Measurements from ENCODE around the gene HOXA1. TPM values are rescaled to one million over a fixed set of nuclear protein-coding genes. Genes with fewer than 3 reads are reported as not detected.
A peak's percentile ranks its signal among the peaks of the same experiment; 100 is the strongest.

The HOXA1 gene
- polyA plus RNA-seq, 10 donors: 0.71 to 1.3 (median 0.98) TPM

DNA sequence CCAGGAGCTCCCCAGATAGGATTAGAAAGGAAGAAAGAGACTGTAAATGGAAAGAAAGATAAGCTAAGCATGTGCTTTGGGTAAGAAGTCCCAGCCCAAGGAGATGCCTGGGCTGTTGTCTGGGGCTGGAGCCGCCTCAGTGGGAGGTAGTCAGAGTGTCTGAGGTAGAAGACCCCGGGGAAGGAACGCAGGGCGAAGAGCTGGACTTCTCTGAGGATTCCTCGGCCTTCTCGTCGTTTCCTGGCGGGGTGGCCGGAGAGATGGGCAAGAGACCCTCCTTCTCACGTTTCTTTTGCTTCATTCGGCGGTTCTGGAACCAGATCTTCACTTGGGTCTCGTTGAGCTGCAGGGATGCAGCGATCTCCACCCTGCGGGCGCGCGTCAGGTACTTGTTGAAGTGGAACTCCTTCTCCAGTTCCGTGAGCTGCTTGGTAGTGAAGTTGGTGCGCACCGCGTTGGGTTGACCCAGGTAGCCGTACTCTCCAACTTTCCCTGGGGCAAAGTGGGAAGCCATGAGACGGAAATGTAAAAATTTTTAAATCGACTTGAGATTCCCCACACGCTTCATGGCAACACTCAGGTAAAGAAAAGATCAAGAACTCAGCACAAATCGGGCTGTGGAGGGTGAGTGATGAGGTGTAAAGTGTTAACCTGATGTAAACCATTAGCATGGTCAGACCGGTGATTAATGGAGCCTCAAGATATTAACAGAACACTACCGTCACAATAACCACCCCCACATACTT is 1.3 kb downstream of the HOXA1 start:
- peak in 1 of 3 donors; percentile 3 for DNase-seq

DNA sequence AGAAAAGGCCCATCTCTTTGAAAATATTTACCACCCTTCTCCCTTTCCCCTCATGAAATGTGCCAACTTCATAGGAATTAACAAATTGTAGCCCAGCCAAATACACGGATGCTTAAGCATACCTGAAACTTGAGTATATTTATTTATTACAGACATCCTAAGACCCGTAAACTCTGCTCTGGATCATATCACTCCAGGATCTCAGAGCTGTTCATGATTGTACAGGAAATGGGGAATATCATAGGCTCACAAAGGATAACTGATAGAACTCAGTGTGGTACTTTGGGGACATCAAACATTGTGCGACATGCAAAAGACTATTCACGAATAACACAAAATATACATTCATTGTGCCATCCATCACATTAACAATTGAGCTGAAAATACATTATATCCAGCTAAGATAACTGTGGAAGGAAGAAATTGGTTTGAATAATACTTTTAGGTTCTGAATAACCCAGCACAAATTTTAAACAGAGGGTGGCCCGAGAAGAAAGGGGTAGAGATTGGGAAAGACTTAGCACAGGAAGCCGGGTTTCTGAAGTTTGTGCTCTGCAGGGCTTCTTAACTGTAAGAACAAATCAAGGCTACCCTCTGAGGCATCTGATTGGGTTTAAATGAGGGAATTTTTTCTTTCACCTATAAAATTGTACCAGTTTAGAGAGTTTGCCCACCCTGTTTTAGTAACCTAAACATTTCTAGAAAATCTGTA is 2.5 kb downstream of the HOXA1 start:
- DNase-seq: no peak

DNA sequence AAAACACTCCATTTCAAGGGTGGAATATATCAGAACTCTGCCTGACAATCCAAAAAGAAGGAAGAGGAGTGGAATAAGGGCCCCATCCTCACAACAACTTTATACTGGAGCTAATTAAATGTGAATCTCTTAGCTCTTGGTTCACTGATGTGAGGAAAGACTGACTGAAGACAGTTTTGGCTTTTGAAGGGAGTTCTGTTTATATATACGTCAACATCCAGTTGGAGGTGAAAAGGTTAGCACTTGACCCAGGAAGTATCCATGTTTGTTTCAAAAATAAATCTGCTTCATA is 3.0 kb downstream of the HOXA1 start:
- no peak for DNase-seq

DNA sequence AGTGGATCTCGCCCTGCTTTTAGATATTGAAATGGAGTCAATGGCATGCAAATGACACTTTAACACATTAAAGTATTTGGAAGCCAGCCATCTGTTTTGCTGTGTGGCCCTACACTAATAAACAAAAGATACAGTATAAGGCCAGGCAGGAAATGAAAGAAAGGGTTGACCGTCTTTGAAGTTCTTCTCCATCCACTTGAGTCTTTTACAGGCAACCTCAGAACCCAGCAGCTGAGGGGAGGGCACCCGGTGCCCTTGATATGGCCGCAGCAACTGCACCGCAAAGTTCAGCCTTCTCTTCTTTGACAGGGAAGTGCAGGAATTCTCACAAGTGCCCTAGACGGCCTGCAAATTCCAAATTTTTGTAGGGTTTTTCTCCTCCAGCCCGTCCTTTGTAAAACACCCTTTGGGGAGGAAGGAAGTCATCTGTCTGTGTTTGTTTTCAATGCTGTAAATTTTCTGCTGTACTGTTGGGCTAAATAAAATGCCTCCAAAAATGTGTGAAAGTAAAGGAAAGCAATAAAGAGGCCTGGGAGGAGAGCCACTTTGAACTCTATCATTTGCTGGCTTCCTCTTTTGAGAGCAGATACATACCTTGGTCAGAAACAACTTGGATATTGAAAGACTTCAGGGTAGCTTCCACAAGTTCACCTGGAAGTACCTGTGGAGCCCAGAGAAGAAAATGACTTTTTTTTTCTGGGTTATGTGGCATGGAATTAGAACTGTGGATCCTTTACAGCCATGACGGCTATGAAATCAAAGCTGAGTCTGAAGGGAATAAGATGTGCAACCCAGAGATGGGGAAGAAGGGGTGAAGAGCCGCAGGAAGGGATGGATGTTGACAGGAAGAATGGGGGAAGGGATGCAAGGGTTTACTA is 3.6 kb downstream of the HOXA1 start:
- DNase-seq: no peak

DNA sequence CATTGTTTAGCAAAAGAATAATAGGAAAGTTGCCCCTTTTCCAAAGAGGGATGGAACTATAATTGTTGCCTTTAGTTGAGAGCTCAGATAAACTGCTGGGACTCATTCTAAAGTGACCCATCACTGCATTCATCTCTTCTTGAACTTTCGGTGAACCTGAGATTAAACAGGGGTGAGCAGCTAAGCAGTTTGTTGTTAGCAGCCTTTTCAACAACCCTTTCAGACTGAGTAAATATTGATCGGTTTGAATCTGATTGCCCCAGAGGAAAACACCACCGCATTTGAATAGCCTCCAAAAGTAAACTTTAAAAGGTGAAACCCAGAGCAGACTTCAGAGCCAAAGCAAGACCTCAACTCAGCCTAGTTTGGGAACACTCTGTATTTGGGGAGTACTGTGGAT is 4.7 kb downstream of the HOXA1 start:
- DNase-seq: peak in 1 of 3 donors; percentile 7

DNA sequence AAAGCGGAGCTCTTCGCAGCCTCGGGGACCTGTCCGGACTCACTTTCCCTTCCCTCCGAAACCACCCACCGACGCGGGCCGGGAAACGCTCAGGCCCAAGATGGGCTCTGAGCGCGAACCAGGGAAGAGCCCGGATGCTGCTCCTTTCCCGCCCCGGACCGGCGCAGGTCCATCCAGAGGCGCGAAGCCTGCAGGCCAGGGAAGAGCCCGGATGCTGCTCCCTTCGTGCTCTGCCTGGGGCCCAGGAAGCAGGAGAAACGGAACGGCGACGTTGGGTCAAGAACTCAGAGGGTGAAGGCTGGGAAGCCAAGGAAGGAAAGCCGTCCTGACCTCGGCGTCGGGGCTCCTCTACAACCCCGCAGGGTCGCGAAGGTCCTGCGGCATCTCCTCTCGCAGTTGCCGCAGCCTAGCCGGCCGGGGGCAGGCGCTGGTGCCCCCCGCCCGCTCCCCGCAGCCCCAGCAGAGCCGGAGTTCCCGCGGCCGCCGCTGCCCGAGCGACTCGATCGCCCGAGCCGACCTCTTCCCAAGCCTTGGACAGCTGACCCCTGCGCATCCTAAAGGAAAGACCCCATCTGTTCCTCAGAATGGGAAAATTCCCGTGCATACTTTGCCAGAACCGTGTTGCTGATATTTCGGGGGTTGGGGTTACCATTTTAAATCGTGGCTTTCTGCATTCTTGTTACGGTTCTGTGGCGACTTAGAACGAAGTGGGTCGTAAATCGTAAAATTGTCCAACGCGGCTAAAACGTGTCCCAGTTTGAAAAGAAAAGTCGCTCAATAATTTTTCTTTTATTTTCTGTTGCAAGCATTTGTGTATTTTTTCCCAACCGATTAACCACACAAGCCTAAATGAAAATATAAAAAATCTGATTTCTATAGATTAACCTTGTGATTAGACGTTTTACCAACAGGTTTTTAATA is 7.5 kb downstream of the HOXA1 start:
- peak in 1 of 3 donors; percentile 64 for DNase-seq

DNA sequence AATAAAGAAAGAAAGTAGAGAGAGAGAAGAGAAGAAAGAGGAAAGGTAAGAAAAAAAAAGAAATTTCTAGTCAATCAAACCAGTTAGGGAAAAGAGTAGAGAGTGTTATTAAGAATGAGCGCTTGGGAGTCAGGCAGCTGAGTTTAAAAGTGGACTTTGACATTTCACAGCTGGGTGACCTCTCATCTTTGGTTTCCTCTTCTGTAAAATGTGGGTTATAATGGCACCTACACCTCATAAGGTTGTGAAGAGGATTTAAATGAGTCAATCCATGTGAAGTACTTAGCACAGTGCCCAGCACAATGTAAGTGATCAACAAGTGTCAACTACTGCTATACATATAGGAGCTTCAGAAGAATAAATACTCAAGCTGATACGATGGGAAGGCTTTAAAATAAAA is 12.2 kb downstream of the HOXA1 start:
- DNase-seq: no peak

DNA sequence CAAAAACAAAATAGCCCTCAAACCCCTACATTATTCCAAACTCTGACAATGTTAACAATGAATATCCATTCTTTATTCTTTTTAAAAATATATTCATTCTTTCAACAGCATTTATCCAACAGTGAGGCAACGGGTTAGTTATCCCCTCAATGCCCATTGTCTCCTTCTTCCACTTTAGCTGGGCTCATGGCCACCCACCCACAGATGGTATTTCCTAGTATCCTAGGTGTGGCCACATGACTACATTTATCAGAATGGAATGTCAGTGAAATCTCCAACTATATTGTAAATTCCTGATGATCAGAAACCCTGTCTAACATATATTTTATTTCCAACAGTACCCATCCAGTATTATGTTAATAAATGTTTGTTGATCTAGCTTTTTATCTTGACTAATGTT is 13.6 kb downstream of the HOXA1 start:
- no peak for DNase-seq

DNA sequence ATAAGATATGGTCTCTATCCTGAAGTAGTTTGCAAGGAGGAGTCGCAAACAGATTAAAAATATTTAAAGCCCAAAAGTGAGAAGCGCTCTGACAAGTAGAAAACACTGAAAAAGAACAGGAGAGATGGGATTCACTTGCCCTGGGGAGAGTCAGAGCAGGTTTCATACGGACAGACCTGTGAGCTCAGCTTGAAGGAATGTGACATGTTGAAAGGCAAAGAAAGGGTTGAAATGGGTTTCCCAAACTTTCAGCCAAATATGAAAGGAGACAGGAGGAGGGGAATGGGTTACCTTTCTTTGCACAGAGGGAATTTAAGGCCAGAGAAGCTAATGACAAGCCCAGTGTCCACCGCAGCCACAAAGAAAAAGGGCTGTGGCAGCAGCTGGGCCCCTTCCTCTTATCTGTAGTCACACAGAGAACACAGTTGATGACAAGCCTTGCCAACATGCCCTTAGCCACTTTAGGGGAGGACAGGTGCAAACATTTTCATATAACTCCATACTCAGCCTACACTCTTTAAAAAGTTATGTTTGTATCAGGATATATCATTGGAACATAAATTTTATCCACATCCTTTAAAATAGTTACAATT is 14.9 kb downstream of the HOXA1 start:
- no peak for DNase-seq

DNA sequence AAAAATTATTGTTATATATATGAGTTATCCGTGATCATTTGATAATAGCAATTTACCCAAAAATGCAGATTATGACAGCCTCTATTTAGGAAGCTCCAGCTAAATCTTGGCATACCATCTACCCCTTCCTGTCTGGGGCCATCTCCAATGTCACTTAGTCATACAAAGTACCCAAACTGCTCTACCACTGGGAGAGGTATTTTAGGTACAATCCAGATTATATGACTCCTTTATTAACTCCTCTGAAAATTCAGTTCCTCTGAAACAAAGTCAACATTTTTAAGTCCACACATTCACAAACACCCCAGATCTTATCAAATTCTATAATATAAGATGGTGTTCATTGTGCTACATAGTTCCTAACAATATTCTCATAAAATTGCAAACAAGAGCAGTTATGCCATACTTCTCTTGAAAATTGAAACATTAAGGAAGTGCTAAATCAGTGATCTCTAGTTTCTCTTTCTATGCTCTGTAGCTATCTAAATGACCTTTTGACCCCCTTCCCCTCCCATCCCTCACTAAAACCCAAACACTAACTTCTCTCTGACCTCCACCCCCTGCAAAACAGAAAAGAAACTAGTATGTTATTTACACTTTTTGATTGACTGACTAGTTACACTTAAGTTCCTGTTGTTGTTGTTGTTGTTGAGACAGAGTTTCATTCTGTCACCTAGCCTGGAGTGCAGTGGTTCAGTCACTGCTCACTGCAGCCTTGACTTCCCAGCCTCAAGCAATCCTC is 16.4 kb downstream of the HOXA1 start:
- no peak for DNase-seq

DNA sequence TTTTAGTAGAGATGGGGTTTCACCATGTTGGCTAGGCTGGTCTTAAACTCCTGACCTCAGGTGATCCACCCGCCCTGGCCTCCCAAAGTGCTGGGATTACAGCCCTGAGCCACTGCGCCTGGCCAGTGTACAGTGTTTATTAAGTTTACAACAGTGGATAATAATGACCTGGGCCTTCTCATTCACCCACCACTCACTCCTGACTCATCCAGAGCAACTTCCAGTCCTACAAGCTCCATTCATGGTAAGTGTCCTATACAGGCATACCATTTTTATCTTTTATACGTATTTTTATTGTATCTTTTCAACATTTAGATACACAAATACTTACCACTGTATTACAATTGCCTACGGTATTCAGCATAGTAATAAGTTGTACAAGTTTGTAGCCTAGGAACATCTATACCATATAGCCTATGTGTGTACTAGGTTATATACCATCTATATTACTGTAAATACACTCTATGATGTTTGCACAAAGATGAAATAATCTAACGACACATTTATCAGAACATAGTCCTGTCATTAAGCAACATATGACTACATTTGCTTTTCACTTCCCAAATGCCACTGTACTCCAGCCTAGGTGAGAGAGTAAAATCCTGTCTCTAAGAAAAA is 17.1 kb downstream of the HOXA1 start:
- DNase-seq: no peak

DNA sequence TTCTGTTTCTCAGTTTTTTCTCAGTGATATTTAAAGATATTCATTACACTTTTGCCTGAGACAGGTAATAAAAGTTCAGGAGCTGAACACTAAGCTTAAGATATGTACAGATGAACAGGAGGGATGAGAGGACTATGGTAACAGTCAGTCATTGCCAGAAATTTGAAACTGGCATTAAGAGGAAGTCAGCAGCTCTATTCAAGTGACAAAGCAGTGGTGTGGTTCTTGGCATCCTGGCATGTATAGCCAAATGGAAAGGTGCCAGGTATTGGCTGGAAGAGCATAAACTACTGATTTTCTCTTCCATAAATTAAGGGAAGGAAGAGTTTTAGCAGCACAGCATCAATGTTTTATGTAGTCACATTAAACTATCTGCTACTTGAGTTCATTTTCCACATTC is 22.7 kb downstream of the HOXA1 start:
- no peak for DNase-seq

DNA sequence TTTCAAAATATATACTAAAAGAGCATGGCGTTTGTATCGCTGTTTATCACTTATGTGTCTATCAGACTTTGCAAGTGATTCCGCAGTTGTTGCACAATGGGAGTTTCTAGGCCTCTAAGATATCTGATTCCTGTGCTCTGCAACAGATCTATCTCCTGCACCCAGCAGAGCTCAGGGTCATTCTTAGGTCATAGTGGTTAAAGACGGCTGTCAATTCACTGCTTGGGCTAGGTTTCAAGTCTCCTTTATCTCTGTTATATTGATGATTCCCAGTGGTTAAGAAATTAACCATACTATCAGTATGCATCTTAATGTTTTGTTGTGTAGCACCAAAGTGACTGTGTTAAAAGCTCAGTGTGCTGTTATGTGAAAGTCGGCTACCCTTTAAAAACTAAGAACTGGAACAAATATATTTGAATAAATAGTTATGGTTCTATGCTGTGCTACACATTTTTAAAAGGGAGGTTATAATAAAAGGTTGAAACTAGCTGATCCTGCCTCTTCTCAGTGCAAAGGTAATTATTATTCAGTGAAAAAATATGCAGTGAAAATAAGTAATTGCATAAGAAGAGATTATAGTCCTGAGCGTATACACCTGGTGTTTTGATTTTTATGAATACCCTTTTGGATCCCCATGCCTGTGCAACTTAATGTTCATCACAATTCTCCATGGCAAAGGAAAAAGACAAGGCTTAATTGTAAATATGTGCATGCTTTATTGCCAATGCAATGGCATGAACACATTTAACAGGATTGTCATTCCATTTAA is 24.0 kb downstream of the HOXA1 start:
- no peak for DNase-seq

DNA sequence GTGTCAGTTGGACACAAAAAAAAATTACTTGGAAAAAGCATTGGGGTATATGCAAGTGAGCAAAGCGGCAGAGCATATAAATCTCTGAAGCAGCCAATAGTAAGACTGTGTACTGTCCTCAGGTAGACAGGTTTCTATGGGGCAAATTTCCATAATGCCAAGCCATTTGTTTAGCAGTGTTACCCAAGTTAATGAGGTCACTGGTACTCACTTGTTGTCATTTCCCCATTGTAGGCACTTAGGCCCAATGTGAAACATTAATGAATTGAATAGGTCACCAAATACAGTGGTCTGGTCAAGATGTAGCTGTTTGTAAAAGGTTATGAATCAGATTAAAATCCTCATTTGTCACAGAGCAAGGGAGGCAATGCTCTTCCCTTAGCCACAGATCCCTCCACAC is 27.5 kb downstream of the HOXA1 start:
- no peak for DNase-seq

DNA sequence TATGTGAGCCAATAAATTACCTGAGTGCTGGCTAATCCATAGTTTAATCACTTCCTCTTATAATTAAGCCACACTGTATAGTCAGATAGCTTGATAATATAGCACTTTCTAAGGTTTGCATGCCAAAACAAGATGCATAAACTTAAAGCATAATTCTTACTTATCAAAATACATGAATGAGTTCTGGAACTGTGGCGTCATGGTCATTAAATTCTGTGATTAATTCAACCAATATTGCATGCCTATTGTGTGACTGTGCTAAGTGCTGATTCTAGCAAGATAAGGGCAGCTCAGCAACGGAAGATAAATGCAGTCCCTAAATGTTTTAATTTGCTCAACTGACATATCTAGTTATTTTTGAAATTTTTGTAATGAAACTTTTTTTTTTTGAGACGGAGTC is 29.7 kb downstream of the HOXA1 start:
- no peak for DNase-seq

DNA sequence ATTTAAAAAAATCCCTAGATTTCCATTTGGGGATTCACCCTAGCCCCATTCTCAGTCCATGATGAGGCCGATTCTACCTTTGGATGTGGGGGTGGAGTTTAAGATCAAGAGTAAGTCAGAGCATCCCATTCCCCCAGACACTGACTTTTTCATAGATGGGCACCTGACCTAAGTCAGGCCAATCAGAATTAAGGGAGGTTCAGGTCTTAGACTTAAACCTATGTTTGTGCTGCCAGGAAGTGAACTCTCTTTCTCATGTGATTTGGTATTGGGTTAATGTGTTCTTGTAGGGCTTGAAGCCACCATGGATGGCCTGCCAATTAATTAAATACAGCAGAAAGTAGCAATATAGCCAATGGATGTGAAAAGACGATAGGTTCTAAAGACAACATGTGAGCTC is 30.1 kb downstream of the HOXA1 start:
- DNase-seq: no peak

DNA sequence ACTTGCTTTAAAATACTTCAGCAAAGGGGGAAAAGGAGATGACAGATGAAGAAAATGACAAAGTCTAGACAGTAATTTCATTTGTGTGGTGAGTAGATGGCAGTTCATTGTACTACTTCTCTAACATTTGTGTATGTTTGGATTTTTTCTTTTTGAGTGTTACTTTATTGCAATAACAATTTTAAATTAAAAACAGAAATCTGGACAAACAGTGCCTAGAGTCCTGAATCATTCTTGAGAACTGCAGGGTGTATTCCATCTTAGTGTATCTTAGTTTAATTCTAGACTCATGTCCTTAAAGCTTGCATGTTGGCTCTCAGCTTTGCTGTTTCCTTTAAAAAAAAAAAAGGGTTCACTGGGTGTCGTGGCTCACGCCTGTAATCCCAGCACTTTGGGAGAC is 31.1 kb downstream of the HOXA1 start:
- DNase-seq: no peak

DNA sequence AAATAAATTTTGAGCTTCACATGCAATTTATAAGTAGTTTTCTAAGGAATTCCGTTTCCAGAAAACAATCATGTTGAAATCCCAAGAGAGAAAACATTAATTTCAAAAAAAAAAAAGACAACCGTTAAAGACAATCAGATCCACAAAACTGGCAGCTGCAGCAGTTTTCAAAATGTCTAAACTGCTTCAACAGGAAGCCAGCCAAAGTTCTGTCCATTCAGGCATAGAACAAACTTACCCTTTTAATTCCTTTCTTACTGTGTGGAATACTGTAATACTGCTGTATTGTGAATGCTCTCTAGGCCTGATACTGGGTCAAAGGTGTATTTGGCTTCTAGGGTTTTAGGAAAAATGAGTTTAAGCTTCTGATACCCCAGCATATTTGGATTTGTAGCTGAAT is 31.6 kb downstream of the HOXA1 start:
- DNase-seq: peak; percentile 60 to 86 (median 70)

DNA sequence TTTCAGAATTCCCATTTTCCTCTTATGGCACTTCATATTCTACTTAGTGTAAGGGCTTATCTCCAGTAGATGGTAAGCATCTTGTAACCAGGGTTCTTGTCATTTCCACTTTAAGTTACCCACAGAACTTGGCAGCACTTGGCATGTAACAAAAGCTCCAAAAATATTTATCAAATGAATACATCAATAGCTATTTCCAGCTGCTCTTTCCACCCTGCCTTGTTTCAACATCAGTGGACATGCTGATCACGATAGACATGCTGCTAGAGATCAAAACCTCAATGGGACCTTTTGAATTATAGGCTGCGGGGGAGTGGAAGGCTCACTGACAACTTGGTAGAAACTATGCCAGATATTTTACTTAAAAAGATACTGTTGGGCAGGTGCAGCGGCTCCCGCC is 32.9 kb downstream of the HOXA1 start:
- DNase-seq: no peak
